ENCODE data around the gene PAK4. TPM values are rescaled to one million over a fixed set of nuclear protein-coding genes. Genes with fewer than 3 reads are reported as not detected.

PAK4 gene
- total RNA-seq, 2 experiments from 2014 or later = 2.7 to 6.3 TPM

- TF ChIP-seq, protein P1, sequence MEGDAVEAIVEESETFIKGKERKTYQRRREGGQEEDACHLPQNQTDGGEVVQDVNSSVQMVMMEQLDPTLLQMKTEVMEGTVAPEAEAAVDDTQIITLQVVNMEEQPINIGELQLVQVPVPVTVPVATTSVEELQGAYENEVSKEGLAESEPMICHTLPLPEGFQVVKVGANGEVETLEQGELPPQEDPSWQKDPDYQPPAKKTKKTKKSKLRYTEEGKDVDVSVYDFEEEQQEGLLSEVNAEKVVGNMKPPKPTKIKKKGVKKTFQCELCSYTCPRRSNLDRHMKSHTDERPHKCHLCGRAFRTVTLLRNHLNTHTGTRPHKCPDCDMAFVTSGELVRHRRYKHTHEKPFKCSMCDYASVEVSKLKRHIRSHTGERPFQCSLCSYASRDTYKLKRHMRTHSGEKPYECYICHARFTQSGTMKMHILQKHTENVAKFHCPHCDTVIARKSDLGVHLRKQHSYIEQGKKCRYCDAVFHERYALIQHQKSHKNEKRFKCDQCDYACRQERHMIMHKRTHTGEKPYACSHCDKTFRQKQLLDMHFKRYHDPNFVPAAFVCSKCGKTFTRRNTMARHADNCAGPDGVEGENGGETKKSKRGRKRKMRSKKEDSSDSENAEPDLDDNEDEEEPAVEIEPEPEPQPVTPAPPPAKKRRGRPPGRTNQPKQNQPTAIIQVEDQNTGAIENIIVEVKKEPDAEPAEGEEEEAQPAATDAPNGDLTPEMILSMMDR (IDR thresholded peaks at IDR 0.05) = no peak
- Histone ChIP-seq H3K4me3 (ENCODE audit: low read length) (no peak overlapping the region), H3K4me1 (ENCODE audit: insufficient read depth, low read length) (no peaks in the 10 kb centered on the region), H3K27ac (ENCODE audit: low read depth in 1 of 2, low read length in 2 of 2) (no peak overlapping the region), H3K9me3 (ENCODE audit: control insufficient read depth in 1 of 2, insufficient read depth in 1 of 2, low read length in 2 of 2) (peaks cover 0 to 4% of the 10 kb centered on the region in 2 experiments), H3K36me3 (ENCODE audit: insufficient read depth, low read length) (peaks cover 42% of the 10 kb centered on the region), H3K27me3 (ENCODE audit: control insufficient read depth in 1 of 2, insufficient read depth in 2 of 2, low read length in 2 of 2) (no peaks in the 10 kb centered on the region)
- intact Hi-C loops (cut with DNase I, micrococcal nuclease) = no loop called here
- Mint-ChIP-seq H3K9me3 (no peaks in the 10 kb centered on the region), H3K4me1 (ENCODE audit: low read depth) (no peaks in the 10 kb centered on the region), H3K27me3 (no peaks in the 10 kb centered on the region), H3K4me3 (no peak overlapping the region), H3K36me3 (ENCODE audit: low read depth) (peaks cover 25% of the 10 kb centered on the region), H3K27ac (no peak overlapping the region)
- CTCF ChIA-PET = no interaction called here
- ATAC-seq (ENCODE audit: poor library complexity) (no peak), DNase-seq (no peak)
- POLR2A ChIA-PET = no interaction called here
These were observed 50.0 kb downstream of the PAK4 start for GRCh38 chr19:39175564-39175963.

DNA sequence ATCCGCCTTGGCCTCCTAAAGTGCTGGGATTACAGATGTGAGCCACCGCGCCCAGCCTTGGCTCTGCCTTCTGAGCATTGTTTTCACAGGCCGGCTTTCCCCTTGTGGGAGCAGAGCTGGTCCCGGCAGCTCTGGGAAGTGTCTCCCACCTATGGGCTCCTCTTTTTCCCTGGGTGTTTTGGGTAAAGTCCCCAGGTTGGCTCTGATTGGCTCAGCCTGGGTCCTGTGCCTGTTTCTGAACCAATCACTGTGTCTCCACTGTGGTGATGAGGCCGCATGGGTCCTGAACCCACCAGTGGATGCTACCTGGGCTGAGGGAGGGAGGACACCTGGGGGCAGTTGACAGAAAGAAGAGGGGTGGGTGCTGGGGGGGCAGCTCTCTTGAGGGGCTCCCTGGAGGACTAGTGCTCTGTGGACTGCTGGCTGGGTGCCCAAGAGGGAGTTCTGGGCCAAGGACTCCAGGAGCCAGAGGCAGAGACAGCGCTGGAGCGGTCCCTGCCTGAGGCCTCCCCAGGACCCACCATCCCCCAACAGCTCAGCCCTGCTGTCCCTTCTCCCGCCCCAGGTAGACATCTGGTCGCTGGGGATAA lies 51.6 kb downstream of the PAK4 start:
- H3K4me1 ChIP-seq (ENCODE audit: insufficient read depth, low read length) = no peaks in the 10 kb centered on the region
- Mint-ChIP-seq H3K4me1 (ENCODE audit: low read depth) (no peaks in the 10 kb centered on the region), H3K27ac (no peak overlapping the region), H3K9me3 (no peaks in the 10 kb centered on the region), H3K27me3 (no peaks in the 10 kb centered on the region), H3K4me3 (no peak overlapping the region), H3K36me3 (ENCODE audit: low read depth) (peaks cover 18% of the 10 kb centered on the region)
- intact Hi-C loops (cut with DNase I, micrococcal nuclease) = no loop called here
- H3K9me3 ChIP-seq (ENCODE audit: control insufficient read depth in 1 of 2, insufficient read depth in 1 of 2, low read length in 2 of 2) = peaks cover 0 to 4% of the 10 kb centered on the region in 2 experiments
- H3K36me3 ChIP-seq (ENCODE audit: insufficient read depth, low read length) = peaks cover 31% of the 10 kb centered on the region
- no peaks in the 10 kb centered on the region for H3K27me3 ChIP-seq (ENCODE audit: control insufficient read depth in 1 of 2, insufficient read depth in 2 of 2, low read length in 2 of 2)
- TF ChIP-seq, protein P1 (IDR thresholded peaks at IDR 0.05) = no peak
- ChIA-PET CTCF (interaction anchor here (1.2 kb wide), 1 partner anchor 55 kb away, joined by 4 read pairs; no protein-coding TSS in a partner anchor), POLR2A (no interaction called here)
- ATAC-seq (ENCODE audit: poor library complexity) (no peak), DNase-seq (no peak)
- H3K27ac ChIP-seq (ENCODE audit: low read depth in 1 of 2, low read length in 2 of 2) = no peak overlapping the region
- H3K4me3 ChIP-seq (ENCODE audit: low read length) = no peak overlapping the region

DNA sequence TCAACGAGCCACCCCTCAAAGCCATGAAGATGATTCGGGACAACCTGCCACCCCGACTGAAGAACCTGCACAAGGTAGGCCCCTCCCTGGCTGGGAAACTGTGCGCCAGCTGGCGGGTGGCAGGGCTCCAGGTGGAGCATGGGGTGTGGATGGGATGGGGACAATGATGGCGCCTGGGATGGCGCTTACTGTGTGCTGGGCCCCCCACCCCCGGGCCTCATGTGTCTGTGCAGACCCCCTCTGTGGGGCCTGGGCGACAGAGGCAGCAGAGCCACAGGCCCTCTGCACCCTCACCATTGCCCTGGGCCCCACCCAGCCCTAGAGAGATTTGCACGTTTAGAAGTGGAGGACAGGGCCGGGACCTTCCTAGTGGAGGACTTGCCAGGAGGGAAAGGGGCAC lies 52.1 kb downstream of the PAK4 start:
- H3K4me1 ChIP-seq (ENCODE audit: insufficient read depth, low read length) = no peaks in the 10 kb centered on the region
- intact Hi-C loops (cut with DNase I, micrococcal nuclease) = no loop called here
- no peaks in the 10 kb centered on the region for H3K27me3 Mint-ChIP-seq
- H3K27ac Mint-ChIP-seq = no peak overlapping the region
- no peak overlapping the region for H3K4me3 Mint-ChIP-seq
- CTCF ChIA-PET = no interaction called here
- H3K9me3 ChIP-seq (ENCODE audit: control insufficient read depth in 1 of 2, insufficient read depth in 1 of 2, low read length in 2 of 2) = peaks cover 0 to 4% of the 10 kb centered on the region in 2 experiments
- H3K27ac ChIP-seq (ENCODE audit: low read depth in 1 of 2, low read length in 2 of 2) = no peak overlapping the region
- no peak for ATAC-seq (ENCODE audit: poor library complexity)
- no peaks in the 10 kb centered on the region for H3K4me1 Mint-ChIP-seq (ENCODE audit: low read depth)
- H3K36me3 ChIP-seq (ENCODE audit: insufficient read depth, low read length) = peaks cover 27% of the 10 kb centered on the region
- DNase-seq = no peak
- H3K4me3 ChIP-seq (ENCODE audit: low read length) = no peak overlapping the region
- H3K36me3 Mint-ChIP-seq (ENCODE audit: low read depth) = peaks cover 18% of the 10 kb centered on the region
- POLR2A ChIA-PET = no interaction called here
- TF ChIP-seq, protein P1 (IDR thresholded peaks at IDR 0.05) = no peak
- H3K9me3 Mint-ChIP-seq = no peaks in the 10 kb centered on the region
- no peaks in the 10 kb centered on the region for H3K27me3 ChIP-seq (ENCODE audit: control insufficient read depth in 1 of 2, insufficient read depth in 2 of 2, low read length in 2 of 2)

Data from CD4-positive, alpha-beta T cell (primary cell).